WTC11 (cell line): ENCODE data around the gene MMAB. TPM values are rescaled to one million over a fixed set of nuclear protein-coding genes. Genes with fewer than 3 reads are reported as not detected.

ENCODE experiments used
- ATAC-seq: fragments of 200-7000 bp; cut with Tn5 transposase; 2 replicates; pipeline ENCODE4 v1.10.0; 2021; ENCODE audit warnings: mild to moderate bottlenecking, moderate library complexity
- CTCF ChIA-PET: fragments of 300-600 bp; sonication (Branson Sonifier 250); formaldehyde crosslinking; loops from one replicate; lab custom pipeline; 2021; ENCODE audit warnings: antibody characterized with exemption; lab: Charles Lee
- POLR2A ChIA-PET: fragments of 350-600 bp; sonication (Branson Sonifier 250); formaldehyde crosslinking; loops from one replicate; lab custom pipeline; 2021; ENCODE audit warnings: antibody characterized with exemption; lab: Charles Lee
- DNase-seq: peaks from one replicate; pipeline ENCODE4 v3.0.0; 2021; ENCODE audit warnings: low spot score
- H3K27ac Mint-ChIP-seq: 2 replicates; pipeline ENCODE4 v1.8.0; 2021; ENCODE audit warnings: mixed read lengths
- H3K27me3 Mint-ChIP-seq: 2 replicates; pipeline ENCODE4 v1.8.0; 2021; ENCODE audit warnings: low read depth, mild to moderate bottlenecking, moderate library complexity, mixed read lengths
- H3K36me3 Mint-ChIP-seq: 2 replicates; pipeline ENCODE4 v1.8.0; 2021; ENCODE audit warnings: mixed read lengths
- H3K4me1 Mint-ChIP-seq: 2 replicates; pipeline ENCODE4 v1.8.0; 2022; ENCODE audit warnings: mixed read lengths
- H3K4me3 Mint-ChIP-seq: 2 replicates; pipeline ENCODE4 v1.8.0; 2021; ENCODE audit warnings: mild to moderate bottlenecking, moderate library complexity, mixed read lengths
- H3K9me3 Mint-ChIP-seq: 2 replicates; pipeline ENCODE4 v1.8.0; 2021; ENCODE audit warnings: mixed read lengths
- CREB1 ChIP-seq: sonication (generic); formaldehyde crosslinking; IDR thresholded peaks from 2 replicates; pipeline ENCODE4 v1.8.0; 2023; ENCODE audit warnings: mild to moderate bottlenecking, missing genetic modification reagents
- ESRRA ChIP-seq: sonication (generic); formaldehyde crosslinking; IDR thresholded peaks from 2 replicates; pipeline ENCODE4 v1.8.1; 2022; ENCODE audit warnings: mild to moderate bottlenecking, missing genetic modification reagents, borderline replicate concordance
- GABPB1 ChIP-seq: sonication (generic); formaldehyde crosslinking; IDR thresholded peaks from 2 replicates; pipeline ENCODE4 v1.8.1; 2023; ENCODE audit warnings: mild to moderate bottlenecking, missing genetic modification reagents
- HMGA2 ChIP-seq: fragments of 250-450 bp; sonication (Bioruptor Pico); IDR thresholded peaks from 2 replicates; pipeline ENCODE4 v1.4.0; 2021; ENCODE audit warnings: mild to moderate bottlenecking, moderate library complexity
- MYBL2 ChIP-seq: sonication (generic); formaldehyde crosslinking; IDR thresholded peaks from 2 replicates; pipeline ENCODE4 v1.8.1; 2023; ENCODE audit warnings: mild to moderate bottlenecking, moderate library complexity, missing genetic modification reagents
- NFYB ChIP-seq: sonication (generic); formaldehyde crosslinking; conservative IDR thresholded peaks from 2 replicates; pipeline ENCODE4 v1.8.0; 2022; ENCODE audit warnings: low read depth, missing genetic modification reagents
- NR2C2 ChIP-seq: sonication (generic); formaldehyde crosslinking; IDR thresholded peaks from 2 replicates; pipeline ENCODE4 v1.8.0; 2022; ENCODE audit warnings: mild to moderate bottlenecking, missing genetic modification reagents
- NR3C1 ChIP-seq: sonication (generic); formaldehyde crosslinking; conservative IDR thresholded peaks from 2 replicates; pipeline ENCODE4 v1.8.1; 2023; ENCODE audit warnings: low read depth, mild to moderate bottlenecking, missing genetic modification reagents
- SOX15 ChIP-seq: fragments of 250-450 bp; sonication (Bioruptor Pico); IDR thresholded peaks from 2 replicates; pipeline ENCODE4 v1.9.0; 2021; ENCODE audit warnings: mild to moderate bottlenecking
- TCF7 ChIP-seq: sonication (generic); formaldehyde crosslinking; IDR thresholded peaks from 2 replicates; pipeline ENCODE4 v1.8.0; 2022; ENCODE audit warnings: mild to moderate bottlenecking, low read depth, missing genetic modification reagents, moderate library complexity
- TEAD1 ChIP-seq: sonication (generic); formaldehyde crosslinking; IDR thresholded peaks from 2 replicates; pipeline ENCODE4 v1.8.0; 2022; ENCODE audit warnings: mild to moderate bottlenecking, missing genetic modification reagents
- ZNF219 ChIP-seq: sonication (generic); formaldehyde crosslinking; IDR thresholded peaks from 2 replicates; pipeline ENCODE4 v1.8.0; 2023; ENCODE audit warnings: missing genetic modification reagents, mild to moderate bottlenecking, borderline replicate concordance
- ZNF317 ChIP-seq: sonication (generic); formaldehyde crosslinking; IDR thresholded peaks from 2 replicates; pipeline ENCODE4 v1.8.1; 2023; ENCODE audit warnings: low read depth, mild to moderate bottlenecking, moderate library complexity, missing genetic modification reagents, borderline replicate concordance
- total RNA-seq: library from RNA; stranded (reverse); gene quantifications from 3 replicates; pipeline ENCODE4 v1.2.3, GENCODE V29; 2021
- TF ChIP-seq, protein P1 (sequence below): sonication (generic); formaldehyde crosslinking; IDR thresholded peaks from 2 replicates; pipeline ENCODE4 v1.8.0; 2023; ENCODE audit warnings: mild to moderate bottlenecking, missing genetic modification reagents
- TF ChIP-seq, protein P2 (sequence below): sonication (generic); formaldehyde crosslinking; IDR thresholded peaks from 2 replicates; pipeline ENCODE4 v1.8.0; 2022; ENCODE audit warnings: mild to moderate bottlenecking, missing genetic modification reagents
- TF ChIP-seq, protein P3 (sequence below): sonication (generic); formaldehyde crosslinking; IDR thresholded peaks from 2 replicates; pipeline ENCODE4 v1.8.0; 2022; ENCODE audit warnings: mild to moderate bottlenecking, missing genetic modification reagents
- TF ChIP-seq, protein P4 (sequence below): sonication (generic); formaldehyde crosslinking; IDR thresholded peaks from 2 replicates; pipeline ENCODE4 v1.8.1; 2023; ENCODE audit warnings: mild to moderate bottlenecking, moderate library complexity, missing genetic modification reagents
- TF ChIP-seq, protein P5 (sequence below): fragments of 250-450 bp; sonication (Bioruptor Pico); IDR thresholded peaks from 2 replicates; pipeline ENCODE4 v1.8.0; 2021; ENCODE audit warnings: mild to moderate bottlenecking
- TF ChIP-seq, protein P6 (sequence below): sonication (generic); formaldehyde crosslinking; IDR thresholded peaks from 2 replicates; pipeline ENCODE4 v1.8.0; 2023; ENCODE audit warnings: missing genetic modification reagents, mild to moderate bottlenecking, borderline replicate concordance

The MMAB gene
- total RNA-seq, 1 experiment from 2014 or later = 22.0 TPM

DNA sequence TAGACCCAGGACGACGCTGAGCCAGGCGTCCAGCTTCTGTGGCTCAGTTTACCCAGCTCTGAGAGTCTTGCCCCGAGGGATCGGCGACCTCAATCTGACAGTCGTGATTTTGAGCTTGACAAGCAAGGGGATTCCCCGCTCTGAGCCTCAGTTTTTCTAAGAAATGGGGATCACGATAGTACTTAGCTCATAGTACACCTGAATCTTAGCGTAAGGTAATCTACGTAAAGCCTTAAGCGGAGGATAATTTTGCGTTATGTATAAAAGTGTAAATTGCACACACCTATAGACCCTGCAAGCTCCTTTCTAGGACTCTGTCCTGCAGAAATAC, 575 bp upstream of the MMAB start (continued):
- TF ChIP-seq, protein P1, sequence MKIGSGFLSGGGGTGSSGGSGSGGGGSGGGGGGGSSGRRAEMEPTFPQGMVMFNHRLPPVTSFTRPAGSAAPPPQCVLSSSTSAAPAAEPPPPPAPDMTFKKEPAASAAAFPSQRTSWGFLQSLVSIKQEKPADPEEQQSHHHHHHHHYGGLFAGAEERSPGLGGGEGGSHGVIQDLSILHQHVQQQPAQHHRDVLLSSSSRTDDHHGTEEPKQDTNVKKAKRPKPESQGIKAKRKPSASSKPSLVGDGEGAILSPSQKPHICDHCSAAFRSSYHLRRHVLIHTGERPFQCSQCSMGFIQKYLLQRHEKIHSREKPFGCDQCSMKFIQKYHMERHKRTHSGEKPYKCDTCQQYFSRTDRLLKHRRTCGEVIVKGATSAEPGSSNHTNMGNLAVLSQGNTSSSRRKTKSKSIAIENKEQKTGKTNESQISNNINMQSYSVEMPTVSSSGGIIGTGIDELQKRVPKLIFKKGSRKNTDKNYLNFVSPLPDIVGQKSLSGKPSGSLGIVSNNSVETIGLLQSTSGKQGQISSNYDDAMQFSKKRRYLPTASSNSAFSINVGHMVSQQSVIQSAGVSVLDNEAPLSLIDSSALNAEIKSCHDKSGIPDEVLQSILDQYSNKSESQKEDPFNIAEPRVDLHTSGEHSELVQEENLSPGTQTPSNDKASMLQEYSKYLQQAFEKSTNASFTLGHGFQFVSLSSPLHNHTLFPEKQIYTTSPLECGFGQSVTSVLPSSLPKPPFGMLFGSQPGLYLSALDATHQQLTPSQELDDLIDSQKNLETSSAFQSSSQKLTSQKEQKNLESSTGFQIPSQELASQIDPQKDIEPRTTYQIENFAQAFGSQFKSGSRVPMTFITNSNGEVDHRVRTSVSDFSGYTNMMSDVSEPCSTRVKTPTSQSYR = no peak
- TF ChIP-seq NFYB (CRISPR knock-in tag) (no peak), HMGA2 (CRISPR knock-in tag) (no peak), CREB1 (no peak), MYBL2 (no peak), TCF7 (CRISPR knock-in tag) (no peak), ZNF219 (CRISPR knock-in tag) (no peak), NR2C2 (CRISPR knock-in tag) (no peak)
- TF ChIP-seq, protein P2, sequence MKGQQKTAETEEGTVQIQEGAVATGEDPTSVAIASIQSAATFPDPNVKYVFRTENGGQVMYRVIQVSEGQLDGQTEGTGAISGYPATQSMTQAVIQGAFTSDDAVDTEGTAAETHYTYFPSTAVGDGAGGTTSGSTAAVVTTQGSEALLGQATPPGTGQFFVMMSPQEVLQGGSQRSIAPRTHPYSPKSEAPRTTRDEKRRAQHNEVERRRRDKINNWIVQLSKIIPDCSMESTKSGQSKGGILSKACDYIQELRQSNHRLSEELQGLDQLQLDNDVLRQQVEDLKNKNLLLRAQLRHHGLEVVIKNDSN (CRISPR knock-in tag) = no peak
- TF ChIP-seq, protein P3, sequence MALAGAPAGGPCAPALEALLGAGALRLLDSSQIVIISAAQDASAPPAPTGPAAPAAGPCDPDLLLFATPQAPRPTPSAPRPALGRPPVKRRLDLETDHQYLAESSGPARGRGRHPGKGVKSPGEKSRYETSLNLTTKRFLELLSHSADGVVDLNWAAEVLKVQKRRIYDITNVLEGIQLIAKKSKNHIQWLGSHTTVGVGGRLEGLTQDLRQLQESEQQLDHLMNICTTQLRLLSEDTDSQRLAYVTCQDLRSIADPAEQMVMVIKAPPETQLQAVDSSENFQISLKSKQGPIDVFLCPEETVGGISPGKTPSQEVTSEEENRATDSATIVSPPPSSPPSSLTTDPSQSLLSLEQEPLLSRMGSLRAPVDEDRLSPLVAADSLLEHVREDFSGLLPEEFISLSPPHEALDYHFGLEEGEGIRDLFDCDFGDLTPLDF (CRISPR knock-in tag) = no peak

DNA sequence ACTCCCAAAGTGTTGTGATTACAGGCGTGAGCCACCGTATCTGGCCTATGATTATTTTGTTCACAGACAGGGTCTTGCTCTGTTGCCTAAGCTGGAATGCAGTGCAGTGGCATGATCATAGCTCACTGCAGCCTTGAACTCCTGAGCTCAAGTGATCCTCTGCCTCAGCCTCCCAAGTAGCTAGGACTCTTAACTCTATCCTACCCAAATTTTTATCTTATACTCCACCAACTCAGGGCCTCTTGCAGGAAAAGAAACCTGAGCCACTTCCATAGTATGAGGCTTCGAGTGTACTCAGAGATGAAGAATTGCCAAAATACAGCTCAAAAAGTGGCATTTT, 828 bp downstream of the MMAB start:
- Mint-ChIP-seq H3K9me3 (no peaks in the 10 kb centered on the region), H3K27me3 (no peaks in the 10 kb centered on the region), H3K4me3 (peak overlapping the region; percentile 81), H3K36me3 (peaks cover 22% of the 10 kb centered on the region), H3K27ac (peak overlapping the region; percentile 97), H3K4me1 (peaks cover 17% of the 10 kb centered on the region)
- POLR2A ChIA-PET = interaction anchor here (0.6 kb wide), 1 partner anchor 17 kb away, joined by 5 read pairs; no protein-coding TSS in a partner anchor
- no peak for DNase-seq
- CTCF ChIA-PET = interaction anchor here (0.9 to 2.2 kb wide), 4 partner anchors 10 to 273 kb away, joined by 3 to 13 read pairs (median 6); no protein-coding TSS in a partner anchor
- no peak for ATAC-seq
- TF ChIP-seq, protein P4, sequence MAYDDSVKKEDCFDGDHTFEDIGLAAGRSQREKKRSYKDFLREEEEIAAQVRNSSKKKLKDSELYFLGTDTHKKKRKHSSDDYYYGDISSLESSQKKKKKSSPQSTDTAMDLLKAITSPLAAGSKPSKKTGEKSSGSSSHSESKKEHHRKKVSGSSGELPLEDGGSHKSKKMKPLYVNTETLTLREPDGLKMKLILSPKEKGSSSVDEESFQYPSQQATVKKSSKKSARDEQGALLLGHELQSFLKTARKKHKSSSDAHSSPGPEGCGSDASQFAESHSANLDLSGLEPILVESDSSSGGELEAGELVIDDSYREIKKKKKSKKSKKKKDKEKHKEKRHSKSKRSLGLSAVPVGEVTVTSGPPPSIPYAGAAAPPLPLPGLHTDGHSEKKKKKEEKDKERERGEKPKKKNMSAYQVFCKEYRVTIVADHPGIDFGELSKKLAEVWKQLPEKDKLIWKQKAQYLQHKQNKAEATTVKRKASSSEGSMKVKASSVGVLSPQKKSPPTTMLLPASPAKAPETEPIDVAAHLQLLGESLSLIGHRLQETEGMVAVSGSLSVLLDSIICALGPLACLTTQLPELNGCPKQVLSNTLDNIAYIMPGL (CRISPR knock-in tag) = no peak
- TF ChIP-seq NR3C1 (CRISPR knock-in tag) (no peak), ESRRA (CRISPR knock-in tag) (no peak), SOX15 (CRISPR knock-in tag) (no peak)
- TF ChIP-seq, protein P5, sequence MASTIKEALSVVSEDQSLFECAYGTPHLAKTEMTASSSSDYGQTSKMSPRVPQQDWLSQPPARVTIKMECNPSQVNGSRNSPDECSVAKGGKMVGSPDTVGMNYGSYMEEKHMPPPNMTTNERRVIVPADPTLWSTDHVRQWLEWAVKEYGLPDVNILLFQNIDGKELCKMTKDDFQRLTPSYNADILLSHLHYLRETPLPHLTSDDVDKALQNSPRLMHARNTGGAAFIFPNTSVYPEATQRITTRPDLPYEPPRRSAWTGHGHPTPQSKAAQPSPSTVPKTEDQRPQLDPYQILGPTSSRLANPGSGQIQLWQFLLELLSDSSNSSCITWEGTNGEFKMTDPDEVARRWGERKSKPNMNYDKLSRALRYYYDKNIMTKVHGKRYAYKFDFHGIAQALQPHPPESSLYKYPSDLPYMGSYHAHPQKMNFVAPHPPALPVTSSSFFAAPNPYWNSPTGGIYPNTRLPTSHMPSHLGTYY (CRISPR knock-in tag) = no peak

DNA sequence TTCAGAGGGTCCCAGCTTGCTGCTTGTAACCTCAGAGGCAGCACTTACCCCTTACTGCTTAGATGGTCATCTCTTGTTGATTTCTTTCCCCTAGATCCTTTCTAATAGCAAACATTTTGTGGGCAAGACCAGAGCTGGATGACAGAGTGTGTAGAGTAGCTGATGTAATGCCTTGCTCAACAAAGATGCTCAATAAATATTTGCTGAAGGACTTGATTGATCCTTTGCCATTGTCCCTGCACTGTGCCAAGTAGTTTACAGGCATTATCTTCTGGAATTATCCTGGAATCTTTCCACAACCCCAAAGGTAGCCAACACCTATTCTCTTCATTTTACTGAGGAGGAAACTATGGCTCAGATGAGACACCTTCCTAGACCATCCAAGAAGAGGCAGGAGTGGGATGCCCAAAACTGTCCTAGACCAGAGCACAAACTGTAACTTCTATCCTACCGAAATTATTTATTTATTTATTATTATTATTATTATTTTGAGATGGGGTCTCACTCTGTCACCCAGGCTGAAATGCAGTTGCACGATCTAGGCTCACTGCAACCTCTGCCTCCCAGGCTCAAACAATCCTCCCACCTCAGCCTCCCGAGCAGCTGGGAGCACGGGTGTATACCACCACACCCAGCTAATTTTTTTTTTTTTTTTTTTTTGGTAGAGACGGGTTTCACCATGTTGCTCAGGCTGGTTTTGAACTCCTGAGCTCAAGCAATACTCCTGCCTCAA, 1.4 kb downstream of the MMAB start:
- no peak overlapping the region for H3K4me3 Mint-ChIP-seq
- ChIA-PET POLR2A (interaction anchor here (0.6 kb wide), 1 partner anchor 17 kb away, joined by 5 read pairs; no protein-coding TSS in a partner anchor), CTCF (interaction anchor here (0.5 to 2.0 kb wide), 3 partner anchors 68 to 273 kb away, joined by 3 to 6 read pairs (median 6); no protein-coding TSS in a partner anchor)
- DNase-seq = no peak
- H3K27ac Mint-ChIP-seq = peak overlapping the region; percentile 28
- H3K9me3 Mint-ChIP-seq = no peaks in the 10 kb centered on the region
- TF ChIP-seq ZNF317 (no peak), TEAD1 (CRISPR knock-in tag) (no peak), GABPB1 (CRISPR knock-in tag) (peak; percentile 70)
- TF ChIP-seq, protein P6, sequence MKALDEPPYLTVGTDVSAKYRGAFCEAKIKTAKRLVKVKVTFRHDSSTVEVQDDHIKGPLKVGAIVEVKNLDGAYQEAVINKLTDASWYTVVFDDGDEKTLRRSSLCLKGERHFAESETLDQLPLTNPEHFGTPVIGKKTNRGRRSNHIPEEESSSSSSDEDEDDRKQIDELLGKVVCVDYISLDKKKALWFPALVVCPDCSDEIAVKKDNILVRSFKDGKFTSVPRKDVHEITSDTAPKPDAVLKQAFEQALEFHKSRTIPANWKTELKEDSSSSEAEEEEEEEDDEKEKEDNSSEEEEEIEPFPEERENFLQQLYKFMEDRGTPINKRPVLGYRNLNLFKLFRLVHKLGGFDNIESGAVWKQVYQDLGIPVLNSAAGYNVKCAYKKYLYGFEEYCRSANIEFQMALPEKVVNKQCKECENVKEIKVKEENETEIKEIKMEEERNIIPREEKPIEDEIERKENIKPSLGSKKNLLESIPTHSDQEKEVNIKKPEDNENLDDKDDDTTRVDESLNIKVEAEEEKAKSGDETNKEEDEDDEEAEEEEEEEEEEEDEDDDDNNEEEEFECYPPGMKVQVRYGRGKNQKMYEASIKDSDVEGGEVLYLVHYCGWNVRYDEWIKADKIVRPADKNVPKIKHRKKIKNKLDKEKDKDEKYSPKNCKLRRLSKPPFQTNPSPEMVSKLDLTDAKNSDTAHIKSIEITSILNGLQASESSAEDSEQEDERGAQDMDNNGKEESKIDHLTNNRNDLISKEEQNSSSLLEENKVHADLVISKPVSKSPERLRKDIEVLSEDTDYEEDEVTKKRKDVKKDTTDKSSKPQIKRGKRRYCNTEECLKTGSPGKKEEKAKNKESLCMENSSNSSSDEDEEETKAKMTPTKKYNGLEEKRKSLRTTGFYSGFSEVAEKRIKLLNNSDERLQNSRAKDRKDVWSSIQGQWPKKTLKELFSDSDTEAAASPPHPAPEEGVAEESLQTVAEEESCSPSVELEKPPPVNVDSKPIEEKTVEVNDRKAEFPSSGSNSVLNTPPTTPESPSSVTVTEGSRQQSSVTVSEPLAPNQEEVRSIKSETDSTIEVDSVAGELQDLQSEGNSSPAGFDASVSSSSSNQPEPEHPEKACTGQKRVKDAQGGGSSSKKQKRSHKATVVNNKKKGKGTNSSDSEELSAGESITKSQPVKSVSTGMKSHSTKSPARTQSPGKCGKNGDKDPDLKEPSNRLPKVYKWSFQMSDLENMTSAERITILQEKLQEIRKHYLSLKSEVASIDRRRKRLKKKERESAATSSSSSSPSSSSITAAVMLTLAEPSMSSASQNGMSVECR (CRISPR knock-in tag) = no peak
- peaks cover 17% of the 10 kb centered on the region for H3K4me1 Mint-ChIP-seq
- peaks cover 20% of the 10 kb centered on the region for H3K36me3 Mint-ChIP-seq
- ATAC-seq = no peak
- H3K27me3 Mint-ChIP-seq = no peaks in the 10 kb centered on the region
